Epithelial cell of esophagus (primary cell): ENCODE results near the gene HDAC9.

Experiments
- DNase-seq: peaks from one replicate; pipeline ENCODE4 v3.0.0; 2010; ENCODE audit warnings: low read depth
- H3K4me3 ChIP-seq: 2 replicates; pipeline ENCODE4 v1.5.1; 2011; ENCODE audit warnings: mild to moderate bottlenecking, low read length, control low read depth
- CTCF ChIP-seq: IDR thresholded peaks from 2 replicates; pipeline ENCODE4 v1.5.1; 2011; ENCODE audit warnings: low read depth, mild to moderate bottlenecking, low read length, control low read depth, inconsistent platforms; ENCODE audit not compliant: insufficient read depth; ENCODE audit errors: missing control alignments

Gene HDAC9

GRCh38 chr7:18820981-18821380 lies 325.4 kb downstream of the HDAC9 start:
- no peak for DNase-seq
- H3K4me3 ChIP-seq = no peak overlapping the region

GRCh38 chr7:18821554-18821953 lies 326.0 kb downstream of the HDAC9 start:
- DNase-seq = no peak
- no peak for TF ChIP-seq CTCF

More at GRCh38 chr7:18820981-18821380, 325.4 kb downstream of the HDAC9 start:
- TF ChIP-seq CTCF = no peak

GRCh38 chr7:18824157-18824556 lies 328.6 kb downstream of the HDAC9 start:
- TF ChIP-seq CTCF = no peak
- DNase-seq = no peak
- H3K4me3 ChIP-seq = no peak overlapping the region

More at GRCh38 chr7:18821554-18821953, 326.0 kb downstream of the HDAC9 start:
- H3K4me3 ChIP-seq = no peak overlapping the region

- no peak for DNase-seq
- no peak for TF ChIP-seq CTCF
- H3K4me3 ChIP-seq = no peak overlapping the region
Observed at GRCh38 chr7:18828260-18828993, 332.9 kb downstream of the HDAC9 start.

GRCh38 chr7:18828994-18829857 lies 333.7 kb downstream of the HDAC9 start:
- H3K4me3 ChIP-seq = no peak overlapping the region
- no peak for DNase-seq
- no peak for TF ChIP-seq CTCF

GRCh38 chr7:18829858-18830285 lies 334.3 kb downstream of the HDAC9 start:
- DNase-seq = peak; percentile 25
- H3K4me3 ChIP-seq = no peak overlapping the region
- no peak for TF ChIP-seq CTCF
